Endothelial cell of umbilical vein (primary cell): Measurements from ENCODE around the gene RFX2. TPM values are rescaled to one million over a fixed set of nuclear protein-coding genes. Genes with fewer than 3 reads are reported as not detected.

Experiments
- BruUV-seq: library from RNA; stranded (reverse); fragments of 400-500 nt; replicated peaks from 2 replicates; lab custom pipeline; 2021; lab: Mats Ljungman, UMichigan
- CTCF ChIA-PET: fragments of 300-600, 350-600 bp; sonication (Branson Sonifier 250); formaldehyde crosslinking; loops from one replicate; lab custom pipeline; 2021; ENCODE audit warnings: antibody characterized with exemption, inconsistent platforms; lab: Charles Lee
- POLR2A ChIA-PET: fragments of 300-600, 350-600 bp; sonication (Branson Sonifier 250); formaldehyde crosslinking; loops from one replicate; lab custom pipeline; 2021; ENCODE audit warnings: antibody characterized with exemption, inconsistent platforms; lab: Charles Lee
- DNase-seq: peaks from one replicate; pipeline ENCODE4 v3.0.0-alpha.2; 2011; ENCODE audit warnings: low read depth, low spot score
- FAIRE-seq: peaks from 2 replicates; lab custom pipeline; 2011; peaks lifted over from hg19 to GRCh38; lab: Jason Lieb, UNC
- H2AFZ ChIP-seq: 2 replicates; pipeline ENCODE4 v1.6.0; 2012; ENCODE audit warnings: low read depth, low read length, control low read depth, inconsistent platforms
- H3K27ac ChIP-seq: 2 replicates; pipeline ENCODE4 v1.5.1; 2011; ENCODE audit warnings: low read depth, mild to moderate bottlenecking, control low read depth, low read length, moderate library complexity; ENCODE audit not compliant: insufficient read depth
- H3K27me3 ChIP-seq, 2 experiments: 2 replicates each; pipeline versions ENCODE4 v1.6.0 to v1.6.1; 2011; ENCODE audit warnings: low read length in 2 of 2, mixed read lengths in 1 of 2; ENCODE audit not compliant: control insufficient read depth in 2 of 2, insufficient read depth in 2 of 2
- H3K36me3 ChIP-seq, 2 experiments: 2 replicates in 1 of 2; 3 replicates in 1 of 2; pipeline ENCODE4 v1.5.1; 2011; ENCODE audit warnings: low read length in 2 of 2, mild to moderate bottlenecking in 1 of 2, moderate library complexity in 1 of 2; ENCODE audit not compliant: control insufficient read depth in 2 of 2, insufficient read depth in 2 of 2; ENCODE audit errors: extremely low read depth in 1 of 2
- H3K4me1 ChIP-seq: 3 replicates; pipeline ENCODE4 v1.5.1; 2011; ENCODE audit warnings: mild to moderate bottlenecking, low read length; ENCODE audit not compliant: control insufficient read depth, insufficient read depth; ENCODE audit errors: extremely low read depth
- H3K4me2 ChIP-seq: 2 replicates; pipeline ENCODE4 v1.6.1; 2011; ENCODE audit warnings: low read length, control low read depth, mixed read lengths; ENCODE audit not compliant: insufficient read depth
- H3K4me3 ChIP-seq, 3 experiments: fragments of 200-600 bp in 1 of 3; sonication (generic), shearing (Covaris generic) in 1 of 3; replicated peaks in 1 of 3; 2 replicates each; pipeline ENCODE4 v1.5.1; 2011 to 2016; ENCODE audit warnings: control low read depth in 3 of 3, low read length in 3 of 3, mild to moderate bottlenecking in 2 of 3, inconsistent platforms in 1 of 3, low read depth in 1 of 3, moderate library complexity in 1 of 3; ENCODE audit not compliant: insufficient read depth in 1 of 3
- H3K79me2 ChIP-seq: 2 replicates; pipeline ENCODE4 v1.6.0; 2012; ENCODE audit warnings: low read length, inconsistent platforms; ENCODE audit not compliant: control insufficient read depth, insufficient read depth
- H3K9ac ChIP-seq: replicated peaks from 2 replicates; pipeline ENCODE3; 2011; ENCODE audit warnings: low read length, control low read depth; ENCODE audit not compliant: insufficient read depth; ENCODE audit errors: extremely low read depth
- H3K9me1 ChIP-seq: replicated peaks from 3 replicates; pipeline ENCODE4 v1.6.0; 2011; ENCODE audit warnings: mild to moderate bottlenecking, low read length; ENCODE audit not compliant: control insufficient read depth, insufficient read depth; ENCODE audit errors: extremely low read depth
- H3K9me3 ChIP-seq: replicated peaks from 2 replicates; pipeline ENCODE4 v1.5.1; 2012; ENCODE audit warnings: low read length, inconsistent platforms; ENCODE audit not compliant: control insufficient read depth, insufficient read depth
- H4K20me1 ChIP-seq: replicated peaks from 2 replicates; pipeline ENCODE3; 2011; ENCODE audit warnings: mild to moderate bottlenecking, low read length; ENCODE audit not compliant: control insufficient read depth, insufficient read depth; ENCODE audit errors: extremely low read depth
- EZH2 ChIP-seq: IDR thresholded peaks from 2 replicates; pipeline ENCODE4 v1.6.1; 2012; ENCODE audit warnings: borderline replicate concordance, low read depth, mild to moderate bottlenecking, moderate library complexity, low read length, inconsistent platforms; ENCODE audit not compliant: severe bottlenecking
- FOS ChIP-seq: IDR thresholded peaks from 2 replicates; pipeline ENCODE4 v1.6.1; 2011; ENCODE audit warnings: mild to moderate bottlenecking, low read length, moderate library complexity, borderline replicate concordance; ENCODE audit not compliant: insufficient read depth
- GATA2 ChIP-seq: IDR thresholded peaks from 2 replicates; pipeline ENCODE4 v1.7.0; 2011; ENCODE audit warnings: low read depth, mild to moderate bottlenecking, moderate library complexity, mixed read lengths, low read length; ENCODE audit not compliant: insufficient read length, insufficient read depth
- JUN ChIP-seq: IDR thresholded peaks from 2 replicates; pipeline ENCODE4 v1.6.1; 2011; ENCODE audit warnings: borderline replicate concordance, low read depth; ENCODE audit not compliant: insufficient read length, insufficient read depth
- MAX ChIP-seq: IDR thresholded peaks from 2 replicates; pipeline ENCODE4 v1.6.1; 2011; ENCODE audit not compliant: insufficient read depth, insufficient read length
- MYC ChIP-seq: IDR thresholded peaks from one replicate; pipeline ENCODE4 v1.6.1; 2011; ENCODE audit warnings: mild to moderate bottlenecking, low read depth, low read length
- POLR2A ChIP-seq: IDR thresholded peaks from 2 replicates; pipeline ENCODE4 v1.6.1; 2012; ENCODE audit warnings: low read depth, mild to moderate bottlenecking, control low read depth, low read length
- POLR2AphosphoS5 ChIP-seq: IDR thresholded peaks from 2 replicates; pipeline ENCODE4 v1.6.1; 2012; ENCODE audit warnings: low read depth, mild to moderate bottlenecking, control low read depth, low read length, moderate library complexity; ENCODE audit not compliant: insufficient read depth
- dilution Hi-C: fragments of 300-500 bp; cut with MboI; formaldehyde crosslinking; loops from one replicate; pipeline ENCODE4 v1.15.0; 2019; ENCODE audit warnings: low sequenced_read_pairs; ENCODE audit not compliant: extremely low pct_ligation_motif_present
- intact Hi-C: fragments of 100-400 bp; cut with micrococcal nuclease; formaldehyde crosslinking; loops from one replicate; pipeline ENCODE4 v1.10.0; 2022
- polyA plus RNA-seq, 4 experiments: library from polyadenylated mRNA; depleted of rRNA in 3 of 4; stranded (reverse) in 3 of 4; unstranded in 1 of 4; fragments of >200 nt; gene quantifications; 2 replicates each; pipeline versions ENCODE4 v1.2.1 to v1.2.3, GENCODE V29; 2011 to 2012; ENCODE audit warnings: missing spikeins in 1 of 4
- total RNA-seq: library from RNA; stranded (reverse); gene quantifications from 2 replicates; pipeline ENCODE4 v1.2.3, GENCODE V29; 2021
- TF ChIP-seq, protein P1 (sequence below), 2 donors: IDR thresholded peaks; 1 replicate in 1 of 2; 2 replicates in 1 of 2; pipeline ENCODE4 v1.5.1; 2011; ENCODE audit warnings: low read length in 2 of 2, mild to moderate bottlenecking in 2 of 2, moderate library complexity in 2 of 2, control low read depth in 1 of 2, inconsistent platforms in 1 of 2, low read depth in 1 of 2; ENCODE audit not compliant: insufficient read depth in 1 of 2; ENCODE audit errors: extremely low read depth in 1 of 2

RFX2 gene
- total and polyA plus RNA-seq, 2 donors (not counting 3 experiments of a cell fraction or from before 2014, with no cell fraction given) = 16.1 to 19.0 TPM

DNA sequence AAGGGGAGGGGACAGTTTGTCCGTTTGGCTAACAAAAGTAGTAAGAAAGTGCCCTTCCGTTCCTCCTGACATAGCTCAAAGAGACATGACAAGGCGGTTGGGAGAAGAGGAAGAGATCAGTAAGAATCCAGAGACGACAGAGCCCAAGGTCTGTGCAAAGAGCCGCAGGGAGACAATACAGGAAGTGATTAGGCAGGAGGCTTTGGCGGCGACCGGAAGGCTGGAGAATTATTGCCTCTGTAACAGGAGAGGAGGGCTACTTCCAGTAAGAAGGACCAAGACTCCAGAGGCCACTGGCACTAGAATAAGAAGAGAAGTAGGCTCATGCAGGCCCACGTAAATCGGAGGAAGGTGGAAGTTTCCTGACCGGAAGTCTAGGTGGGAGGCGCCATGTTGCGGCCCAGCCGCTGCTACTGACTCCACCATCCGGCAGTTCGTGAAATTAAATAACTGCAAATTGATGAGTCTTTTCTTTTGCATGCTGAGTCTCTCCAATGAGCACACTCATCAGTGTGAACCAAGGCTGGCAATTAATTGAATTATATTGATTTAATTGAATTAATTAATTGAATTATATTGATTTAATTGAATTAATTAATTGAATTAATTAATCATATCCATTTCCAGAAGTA lies 9.9 kb downstream of the RFX2 start:
- POLR2A ChIA-PET = no interaction called here
- Histone ChIP-seq H3K79me2 (peaks cover 25% of the 10 kb centered on the region), H2AFZ (peak overlapping the region; percentile 32), H3K9me3 (no peaks in the 10 kb centered on the region), H3K9ac (peak overlapping the region; percentile 32), H3K4me2 (peak overlapping the region; percentile 41), H3K4me1 (peaks cover 51% of the 10 kb centered on the region), H3K36me3 (no peaks in the 10 kb centered on the region), H3K27me3 (no peaks in the 10 kb centered on the region), H3K27ac (peak overlapping the region; percentile 76), H3K9me1 (no peaks in the 10 kb centered on the region), H3K4me3 (peak overlapping the region in 1 of 3 experiments; percentile 1), H4K20me1 (no peaks in the 10 kb centered on the region)
- DNase-seq = peak; percentile 74
- FAIRE-seq = peak; percentile 94
- BruUV-seq = no TSS peak
- CTCF ChIA-PET = interaction anchor here (0.9 to 2.4 kb wide), 7 partner anchors 8 to 52 kb away, joined by 3 to 14 read pairs (median 4); no protein-coding TSS in a partner anchor
- TF ChIP-seq, protein P1, sequence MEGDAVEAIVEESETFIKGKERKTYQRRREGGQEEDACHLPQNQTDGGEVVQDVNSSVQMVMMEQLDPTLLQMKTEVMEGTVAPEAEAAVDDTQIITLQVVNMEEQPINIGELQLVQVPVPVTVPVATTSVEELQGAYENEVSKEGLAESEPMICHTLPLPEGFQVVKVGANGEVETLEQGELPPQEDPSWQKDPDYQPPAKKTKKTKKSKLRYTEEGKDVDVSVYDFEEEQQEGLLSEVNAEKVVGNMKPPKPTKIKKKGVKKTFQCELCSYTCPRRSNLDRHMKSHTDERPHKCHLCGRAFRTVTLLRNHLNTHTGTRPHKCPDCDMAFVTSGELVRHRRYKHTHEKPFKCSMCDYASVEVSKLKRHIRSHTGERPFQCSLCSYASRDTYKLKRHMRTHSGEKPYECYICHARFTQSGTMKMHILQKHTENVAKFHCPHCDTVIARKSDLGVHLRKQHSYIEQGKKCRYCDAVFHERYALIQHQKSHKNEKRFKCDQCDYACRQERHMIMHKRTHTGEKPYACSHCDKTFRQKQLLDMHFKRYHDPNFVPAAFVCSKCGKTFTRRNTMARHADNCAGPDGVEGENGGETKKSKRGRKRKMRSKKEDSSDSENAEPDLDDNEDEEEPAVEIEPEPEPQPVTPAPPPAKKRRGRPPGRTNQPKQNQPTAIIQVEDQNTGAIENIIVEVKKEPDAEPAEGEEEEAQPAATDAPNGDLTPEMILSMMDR (IDR thresholded peaks at IDR 0.05; ENCODE audit: extremely low read depth in 1 of 2, insufficient read depth in 1 of 2, low read depth in 1 of 2, low read length in 2 of 2) = peak in 1 of 2 donors; percentile 26
- TF ChIP-seq MYC (no peak), POLR2A (peak; percentile 41), POLR2AphosphoS5 (peak; percentile 71)
- intact Hi-C loops (loop anchor here (1.0 to 5.0 kb wide), 3 partner anchors 8 to 123 kb away; partner anchors contain the start of gene RANBP3), dilution Hi-C loops (no loop called here)

GRCh38 chr19:6099599-6099998 lies 10.7 kb downstream of the RFX2 start:
- dilution Hi-C loops = no loop called here
- FAIRE-seq = no peak
- ChIA-PET POLR2A (no interaction called here), CTCF (interaction anchor here (0.9 to 2.4 kb wide), 8 partner anchors 9 to 51 kb away, joined by 3 to 14 read pairs (median 6); no protein-coding TSS in a partner anchor)
- no peaks in the 10 kb centered on the region for H4K20me1 ChIP-seq
- DNase-seq = no peak
- H3K27me3 ChIP-seq = no peaks in the 10 kb centered on the region
- peak overlapping the region; percentile 41 for H3K4me2 ChIP-seq
- H3K4me1 ChIP-seq = peaks cover 51% of the 10 kb centered on the region
- no peaks in the 10 kb centered on the region for H3K36me3 ChIP-seq
- no TSS peak for BruUV-seq
- peaks cover 21% of the 10 kb centered on the region for H3K79me2 ChIP-seq
- intact Hi-C loops = no loop called here
- H3K9me3 ChIP-seq = no peaks in the 10 kb centered on the region
- H3K9me1 ChIP-seq = no peaks in the 10 kb centered on the region
- TF ChIP-seq MYC (no peak), FOS (no peak), JUN (no peak), POLR2A (no peak), GATA2 (no peak), MAX (no peak), POLR2AphosphoS5 (no peak), EZH2 (no peak)
- TF ChIP-seq, protein P1 (IDR thresholded peaks at IDR 0.05; ENCODE audit: extremely low read depth in 1 of 2, insufficient read depth in 1 of 2, low read depth in 1 of 2, low read length in 2 of 2) = no peak
- peak overlapping the region; percentile 76 for H3K27ac ChIP-seq
- H3K9ac ChIP-seq = no peak overlapping the region
- H3K4me3 ChIP-seq = no peak overlapping the region
- H2AFZ ChIP-seq = no peak overlapping the region
